ENCODE measurements around the gene HGFAC.
"Not testable (repeated sequence)": the region's sequence is repeated elsewhere in the genome, so short reads cannot be mapped to it uniquely, and the experiment has no call there.

The HGFAC gene

DNA sequence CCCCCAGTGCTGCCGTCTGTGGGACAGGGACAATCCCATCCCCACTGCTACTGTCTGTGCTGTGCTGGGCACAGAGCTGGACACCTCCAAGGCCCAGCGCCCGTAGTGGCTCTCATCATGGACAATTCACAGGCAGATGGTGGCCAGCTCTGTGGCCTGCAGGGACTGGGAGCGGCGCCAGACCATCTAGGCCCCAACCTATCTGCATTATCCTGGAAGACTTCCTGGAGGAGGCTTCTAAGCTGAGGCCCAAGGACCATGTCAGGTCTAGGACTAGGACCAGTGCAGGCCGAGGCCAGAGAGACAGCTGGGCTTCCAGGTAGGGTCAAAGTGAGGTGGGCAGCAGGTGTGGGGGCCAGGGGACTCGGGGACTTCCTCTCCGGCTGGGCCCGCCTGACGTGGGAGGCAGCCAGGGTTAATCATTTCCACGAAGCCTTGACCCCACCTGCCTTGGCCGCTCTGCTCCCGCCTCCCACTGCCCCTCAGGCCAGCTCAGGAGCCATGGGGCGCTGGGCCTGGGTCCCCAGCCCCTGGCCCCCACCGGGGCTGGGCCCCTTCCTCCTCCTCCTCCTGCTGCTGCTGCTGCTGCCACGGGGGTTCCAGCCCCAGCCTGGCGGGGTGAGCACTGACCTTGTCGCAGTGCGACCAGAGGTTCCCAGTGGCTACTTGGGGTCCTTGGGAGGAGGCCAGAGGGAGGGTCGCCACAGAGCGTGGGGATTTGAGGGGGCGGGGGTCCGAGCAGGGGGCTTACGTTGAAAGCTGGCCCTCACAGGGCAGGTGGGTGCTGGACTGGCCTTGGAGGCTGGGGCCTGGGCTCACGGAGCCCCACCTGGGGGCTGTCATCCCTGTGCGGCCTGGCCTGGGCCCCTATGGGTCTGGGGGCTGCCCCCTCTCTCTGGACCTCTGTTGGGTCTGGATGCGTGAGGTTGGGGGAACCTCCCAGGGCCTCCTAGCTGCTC lies at the start of gene HGFAC:
Gene HGFAC, plus strand, starts transcription at position 468 of the 959 bp plus-strand sequence. Its CDS starts 34 bp downstream, at position 502.
- no peak for DNase-seq

DNA sequence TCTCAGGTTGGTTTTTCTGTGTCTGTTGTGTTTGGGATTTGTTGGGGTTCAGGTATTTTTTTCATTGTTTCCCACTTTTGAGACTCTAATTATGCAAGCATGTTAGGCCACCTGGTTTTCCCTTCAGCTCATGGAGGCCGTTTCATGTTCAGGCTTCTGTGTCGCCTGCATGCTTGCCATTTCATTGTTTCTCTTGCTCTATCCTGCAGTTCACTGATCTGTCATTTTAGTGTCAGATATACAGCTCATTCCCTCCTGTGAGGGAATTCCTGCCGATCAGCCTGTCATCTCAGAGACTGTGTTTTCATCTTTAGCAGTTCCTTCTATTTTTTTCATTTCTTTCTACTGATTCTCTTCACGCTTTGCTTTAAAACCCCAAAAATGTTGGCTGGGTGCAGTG lies 49.4 kb upstream of the HGFAC start:
- no peak for DNase-seq

DNA sequence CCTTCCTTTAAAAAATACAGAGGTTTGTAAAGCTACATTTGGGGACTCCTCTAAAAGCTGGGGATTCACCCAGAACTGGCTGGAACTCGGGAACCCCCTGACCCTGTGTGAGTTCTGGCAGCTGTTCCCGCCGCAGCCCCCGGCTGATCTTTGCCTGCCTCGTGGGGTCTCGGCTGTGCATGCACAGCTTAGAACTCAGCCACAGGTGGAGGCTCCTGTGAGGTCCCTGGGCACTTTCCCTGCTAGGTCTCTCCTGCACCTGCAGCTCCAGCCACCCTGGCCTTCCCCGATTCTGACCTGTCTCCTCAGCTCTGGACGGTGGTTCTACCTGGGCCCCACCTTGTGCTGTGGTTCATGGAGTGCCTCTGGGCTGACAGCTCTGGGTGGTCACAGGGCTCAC lies 48.6 kb upstream of the HGFAC start:
- no peak for DNase-seq

DNA sequence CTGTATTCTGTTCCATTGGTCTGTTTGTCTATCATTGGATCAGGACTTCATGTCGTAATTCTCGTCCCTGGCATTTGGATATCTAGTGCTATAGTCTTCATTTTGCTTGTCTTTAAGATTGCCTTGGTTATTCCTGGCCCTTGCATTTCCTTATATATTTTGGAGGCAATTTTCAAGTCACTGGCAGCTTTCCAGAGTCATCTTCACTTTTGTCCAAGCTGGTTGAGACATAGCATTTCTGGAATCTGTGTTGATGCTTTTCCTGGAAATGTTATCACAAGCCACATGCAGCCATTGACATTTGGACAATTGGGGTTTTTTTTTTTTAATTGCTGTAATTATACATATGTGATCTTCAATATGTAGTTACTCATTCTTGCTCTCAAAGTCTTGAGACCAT lies 45.2 kb upstream of the HGFAC start:
- no peak for DNase-seq

DNA sequence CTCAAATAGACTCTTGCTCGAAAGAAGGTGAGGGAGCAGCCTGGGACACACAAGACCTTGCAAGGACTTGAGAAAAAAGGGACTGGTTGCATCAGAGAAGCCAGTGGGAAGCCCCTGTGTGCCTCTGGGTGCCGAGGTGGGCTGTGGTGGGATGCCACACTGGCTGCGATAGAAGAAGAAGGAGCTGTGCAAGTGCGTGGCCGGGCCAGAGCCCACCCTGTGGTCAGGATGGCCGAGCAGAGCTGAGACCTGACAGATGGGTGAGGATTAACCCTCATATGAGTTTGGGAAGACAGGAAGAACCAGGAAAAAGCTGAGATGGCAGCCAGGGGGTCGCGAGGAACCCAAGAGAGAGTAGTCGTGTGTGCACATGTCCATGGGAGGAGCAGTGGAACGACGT lies 44.6 kb upstream of the HGFAC start:
- no peak for DNase-seq

DNA sequence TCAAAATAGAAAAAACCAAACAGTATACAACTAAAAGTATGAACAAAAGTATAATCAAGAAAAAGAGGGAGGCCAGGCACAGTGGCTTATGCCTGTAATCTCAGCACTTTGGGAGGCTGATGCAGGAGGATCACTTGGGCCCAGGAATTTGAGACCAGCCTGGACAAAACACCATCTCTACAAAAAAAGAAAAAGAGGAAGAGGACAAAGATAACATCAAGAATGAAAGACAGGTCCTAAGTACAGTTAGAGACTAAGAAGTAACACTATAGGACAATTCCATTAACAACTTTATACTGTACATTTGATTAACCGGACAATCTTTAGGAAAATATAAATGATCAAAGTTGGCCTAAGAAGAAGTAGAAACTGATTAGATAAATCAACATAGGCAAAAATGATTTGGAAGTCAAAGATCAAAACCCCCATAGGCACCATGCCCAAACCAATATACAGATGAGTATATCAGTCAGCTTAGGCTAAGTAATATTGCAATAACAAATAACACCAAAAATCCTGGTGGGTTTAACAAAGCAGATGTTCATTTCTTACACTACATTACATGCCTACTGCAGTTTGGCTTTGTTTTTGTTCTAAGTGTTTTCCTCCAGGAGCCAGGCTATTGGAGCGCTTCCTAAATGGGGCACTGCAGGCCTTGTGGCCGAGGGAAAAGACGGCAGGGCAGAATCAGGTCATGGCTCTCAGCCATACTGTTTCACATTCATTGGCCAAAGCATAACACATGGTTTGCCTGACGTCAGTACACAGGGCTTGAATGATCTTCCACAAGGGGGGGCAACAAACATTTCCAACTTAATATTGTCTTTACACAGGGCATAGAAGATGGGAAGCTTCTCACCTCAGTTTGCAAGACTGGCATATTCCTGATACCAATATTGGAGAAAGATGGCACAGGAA lies 42.2 kb upstream of the HGFAC start:
- no peak for DNase-seq

DNA sequence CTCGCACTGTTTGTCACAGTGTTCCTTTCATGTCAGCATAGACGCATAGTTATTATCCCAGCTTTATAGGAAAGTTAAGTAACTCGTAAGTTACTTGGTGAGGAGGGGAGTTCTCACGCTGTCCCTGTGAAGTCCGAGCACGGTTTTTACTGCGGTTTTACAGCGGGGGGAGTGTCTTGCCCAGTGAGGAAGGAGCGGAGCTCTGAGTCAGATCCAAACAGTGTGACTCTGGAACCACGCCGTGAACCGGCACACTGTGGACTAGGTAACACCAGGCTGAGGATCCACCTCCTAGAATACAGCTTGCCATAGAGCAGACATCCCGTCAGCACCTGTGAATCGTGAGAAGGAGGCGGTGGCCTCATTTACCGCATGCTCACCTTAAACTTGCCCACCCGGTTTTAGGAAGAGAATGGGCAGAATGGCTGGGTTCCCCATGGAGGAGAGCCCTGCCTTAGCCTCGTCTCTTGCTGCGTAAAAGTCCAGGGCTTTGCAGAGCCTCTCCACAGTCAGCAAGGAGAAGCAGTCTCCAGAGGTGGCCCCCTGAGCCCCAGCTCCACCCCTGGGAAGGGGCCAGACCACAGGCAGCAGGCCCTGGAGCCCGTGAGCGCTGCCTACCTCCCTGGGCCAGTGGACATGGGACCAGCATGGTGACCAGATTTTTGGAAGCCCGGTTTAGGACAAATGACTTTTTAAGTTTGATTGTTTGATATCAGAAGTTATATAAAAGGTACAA lies 40.2 kb upstream of the HGFAC start:
- no peak for DNase-seq

DNA sequence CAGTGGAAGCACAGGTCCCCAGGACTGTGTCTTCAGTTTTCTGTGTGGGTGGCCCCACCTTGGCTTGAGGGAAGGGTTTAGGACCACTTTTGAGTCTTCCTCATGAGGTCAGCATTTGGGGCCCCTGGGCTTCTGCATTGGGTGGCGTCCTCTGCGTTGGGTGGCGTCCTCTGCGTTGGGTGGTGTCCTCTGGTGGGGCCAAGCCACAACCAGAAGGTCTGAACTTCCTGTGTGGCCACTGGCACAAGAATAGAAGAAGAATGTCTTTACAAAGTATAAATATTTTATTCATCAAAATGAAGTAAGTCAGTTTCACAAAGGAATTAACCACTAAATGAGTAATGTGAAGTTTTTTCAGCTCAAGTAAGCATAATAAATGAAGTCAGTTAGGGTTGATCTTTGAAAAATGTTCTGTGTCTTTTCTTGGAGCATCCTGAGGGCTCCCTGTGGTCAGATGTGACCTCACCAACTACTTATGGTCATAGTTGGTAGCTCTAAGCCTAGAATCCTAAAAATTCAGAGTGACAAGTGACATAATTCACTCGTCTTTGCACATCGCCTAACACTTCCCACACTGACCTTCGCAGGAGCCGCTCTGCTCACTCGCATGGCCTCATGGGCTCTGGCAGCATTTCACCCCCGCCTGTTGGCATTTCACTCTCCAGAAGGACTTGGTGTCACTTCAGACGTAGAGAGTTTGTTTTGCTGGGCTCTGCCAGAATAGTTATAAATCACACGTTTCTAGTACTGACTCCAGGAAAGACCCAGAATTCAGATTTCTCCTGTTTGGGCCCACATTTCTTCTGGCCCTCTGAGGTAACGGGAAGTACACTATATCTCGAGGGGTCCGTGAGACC lies 39.0 kb upstream of the HGFAC start:
- DNase-seq, result no peak

DNA sequence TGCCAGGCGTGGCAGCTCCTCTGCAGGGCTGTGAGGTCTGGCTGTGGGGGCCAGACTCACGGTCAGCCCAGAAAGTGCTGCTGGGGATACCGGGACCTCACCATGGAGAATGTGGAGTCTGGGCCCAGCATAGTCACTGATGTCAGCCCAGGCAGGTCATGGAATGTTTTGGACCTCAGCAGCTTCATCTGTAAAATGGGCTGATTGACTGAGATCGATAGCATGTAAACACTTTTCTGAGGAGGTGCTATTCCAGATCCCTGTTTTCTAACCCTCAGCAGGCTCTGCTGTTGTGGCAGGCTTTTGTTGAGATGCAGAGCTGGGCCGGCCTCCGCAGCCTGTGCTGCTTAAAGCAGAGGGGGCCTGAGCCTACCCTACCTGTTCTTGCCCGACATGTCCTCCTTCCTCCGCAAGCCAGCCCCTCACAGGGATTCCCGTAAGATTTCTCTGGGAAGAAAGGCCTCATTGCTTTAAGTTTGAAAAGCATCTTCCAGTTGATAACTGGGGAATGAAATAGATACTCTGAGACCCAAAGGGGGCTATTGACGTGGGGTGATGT lies 38.3 kb upstream of the HGFAC start:
- no peak for DNase-seq

DNA sequence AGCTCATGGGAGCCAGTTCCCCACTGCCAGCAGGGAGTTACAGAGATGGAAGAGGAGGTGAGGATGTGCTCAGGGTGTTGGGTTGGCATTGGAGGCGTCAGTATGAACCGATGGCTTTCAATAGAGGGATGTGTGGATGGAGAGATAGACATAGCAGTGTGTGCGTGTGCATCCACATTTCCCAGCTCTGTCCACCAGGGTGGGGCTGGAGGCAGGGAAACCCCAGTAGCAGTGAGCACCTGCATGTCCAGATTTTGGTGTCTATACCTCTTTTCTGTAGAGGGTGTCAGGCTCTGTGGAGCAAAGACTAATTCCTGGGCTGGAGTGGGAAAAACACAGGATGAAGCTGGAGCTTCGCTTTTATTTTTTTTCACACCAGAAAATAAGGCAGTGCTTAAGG lies 37.2 kb upstream of the HGFAC start:
- no peak for DNase-seq

DNA sequence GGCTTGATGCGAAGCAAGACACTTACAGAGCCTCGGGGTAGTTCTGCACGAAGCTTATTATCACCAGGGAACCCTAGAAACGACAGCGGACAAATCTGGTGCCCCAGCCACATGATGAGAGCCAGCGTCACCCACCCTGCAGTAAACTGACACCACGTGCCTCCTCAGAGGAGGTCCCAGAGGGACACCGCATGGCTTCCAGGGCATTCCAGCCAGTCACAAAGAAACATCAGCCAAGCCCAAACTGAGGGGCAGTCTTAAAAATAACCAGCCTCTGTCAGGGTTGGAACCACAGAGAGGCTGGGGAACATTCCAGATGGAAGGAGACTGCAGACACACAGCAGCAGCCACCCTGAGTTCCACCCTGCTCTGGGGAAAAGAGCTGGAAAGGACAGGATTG lies 36.6 kb upstream of the HGFAC start:
- DNase-seq, result no peak

DNA sequence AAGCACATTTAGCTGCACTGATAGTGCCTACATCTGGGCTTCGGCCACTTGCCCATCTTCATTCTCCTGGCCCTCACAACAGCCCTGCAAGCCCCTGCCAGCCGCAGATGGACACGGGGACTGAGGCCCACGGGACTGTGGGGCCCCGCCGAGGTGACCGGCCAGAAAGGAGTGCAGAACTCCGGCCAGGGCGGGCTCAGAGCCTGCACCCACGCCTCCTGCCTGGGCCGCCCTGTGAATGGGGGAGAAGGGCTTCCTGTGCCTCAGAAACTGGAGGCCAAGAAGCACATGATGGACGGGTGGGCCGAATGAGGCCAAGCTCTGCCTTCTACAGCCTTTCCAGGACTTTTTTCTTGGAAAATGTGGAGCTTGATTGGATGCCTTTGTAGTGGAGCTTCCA lies 35.7 kb upstream of the HGFAC start:
- DNase-seq, result no peak

DNA sequence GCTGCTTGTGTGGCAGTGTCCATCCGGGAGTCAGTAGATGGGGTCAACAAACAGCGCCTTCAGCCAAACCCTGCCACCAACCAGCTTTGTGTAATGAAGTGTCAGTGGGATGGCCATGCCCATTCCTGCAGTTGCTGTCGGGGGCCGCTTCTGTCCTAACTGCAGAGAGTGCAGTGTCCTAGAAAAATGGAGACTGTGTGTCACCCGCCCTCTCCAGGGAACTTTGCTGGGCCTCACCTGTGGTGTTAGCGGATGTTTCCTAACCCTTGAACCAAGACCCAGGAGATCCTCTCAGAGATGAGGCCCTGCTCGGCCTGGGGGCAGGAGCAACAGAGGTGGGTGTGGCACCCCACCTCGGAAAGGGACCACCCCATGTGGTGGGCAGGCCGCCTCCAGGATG lies 35.3 kb upstream of the HGFAC start:
- DNase-seq, result no peak

DNA sequence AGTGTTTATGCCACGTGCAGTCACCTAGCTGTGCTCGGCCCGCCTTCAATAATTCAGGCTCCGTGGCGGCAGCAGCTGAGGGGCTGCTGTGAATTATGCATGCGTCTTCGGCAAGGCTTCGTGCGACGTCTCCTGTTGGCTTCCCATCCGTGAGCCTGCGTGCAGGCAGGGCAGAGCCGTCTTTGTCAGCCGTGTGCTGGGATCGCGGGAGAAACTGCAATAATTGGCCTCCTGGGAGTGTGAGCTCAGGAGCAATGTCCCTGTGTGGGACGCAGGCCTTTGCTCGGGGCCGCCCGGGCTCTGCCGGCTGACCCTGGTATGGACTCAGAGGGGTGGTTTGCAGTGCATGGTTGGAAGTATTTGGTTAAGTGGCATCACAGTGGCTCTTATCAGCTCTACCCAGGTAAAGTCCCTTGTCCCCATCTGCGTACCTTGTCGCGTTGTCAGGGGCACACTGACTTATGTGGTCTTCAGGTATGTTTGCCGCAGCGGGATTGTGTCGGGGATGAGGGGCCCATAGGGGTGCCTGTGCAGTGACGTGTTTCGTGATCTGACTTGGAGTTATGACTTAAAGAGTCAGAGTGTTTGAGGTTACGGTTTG lies 34.5 kb upstream of the HGFAC start:
- no peak for DNase-seq

DNA sequence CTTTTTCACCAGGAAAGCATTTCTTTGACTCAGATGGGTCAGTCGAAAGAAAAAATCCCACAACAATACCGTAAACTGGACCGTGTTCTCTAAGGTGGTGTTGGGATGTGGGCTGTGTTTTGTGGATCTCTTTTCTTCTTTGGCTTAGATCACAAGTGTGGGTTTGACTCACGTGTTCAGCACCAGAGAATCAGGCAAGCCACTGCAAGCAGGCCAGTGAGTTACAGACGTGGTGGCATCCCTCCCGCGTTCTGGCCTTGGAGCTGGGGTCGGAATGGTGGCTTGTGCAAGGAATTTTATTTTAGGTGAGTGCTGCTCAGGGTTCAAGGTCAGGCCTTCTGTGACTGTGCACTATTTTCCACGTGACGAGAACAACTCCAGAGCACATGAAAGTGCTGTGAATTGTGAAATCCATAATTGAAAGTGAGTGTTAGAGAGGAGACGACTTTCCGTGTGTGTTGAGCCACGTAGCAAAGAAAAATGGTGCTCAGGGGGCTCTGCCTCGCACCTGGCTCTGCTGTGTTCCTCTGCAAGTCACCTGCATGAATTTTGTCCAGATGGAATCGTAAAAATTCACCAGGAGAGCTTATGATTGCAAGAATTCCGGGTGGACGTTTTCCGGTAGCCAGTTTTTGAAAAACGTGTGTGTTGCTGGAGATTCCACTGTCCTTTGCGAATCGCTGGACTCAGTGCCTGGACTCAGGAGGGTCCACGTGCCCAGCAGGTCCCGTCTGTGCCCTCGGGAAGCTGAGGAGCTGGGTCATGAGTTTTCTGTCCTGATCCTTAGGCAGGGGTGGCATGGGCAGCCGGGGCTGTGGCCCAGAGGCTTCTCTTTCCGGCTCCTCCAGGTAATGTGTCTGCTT lies 33.6 kb upstream of the HGFAC start:
- no peak for DNase-seq

DNA sequence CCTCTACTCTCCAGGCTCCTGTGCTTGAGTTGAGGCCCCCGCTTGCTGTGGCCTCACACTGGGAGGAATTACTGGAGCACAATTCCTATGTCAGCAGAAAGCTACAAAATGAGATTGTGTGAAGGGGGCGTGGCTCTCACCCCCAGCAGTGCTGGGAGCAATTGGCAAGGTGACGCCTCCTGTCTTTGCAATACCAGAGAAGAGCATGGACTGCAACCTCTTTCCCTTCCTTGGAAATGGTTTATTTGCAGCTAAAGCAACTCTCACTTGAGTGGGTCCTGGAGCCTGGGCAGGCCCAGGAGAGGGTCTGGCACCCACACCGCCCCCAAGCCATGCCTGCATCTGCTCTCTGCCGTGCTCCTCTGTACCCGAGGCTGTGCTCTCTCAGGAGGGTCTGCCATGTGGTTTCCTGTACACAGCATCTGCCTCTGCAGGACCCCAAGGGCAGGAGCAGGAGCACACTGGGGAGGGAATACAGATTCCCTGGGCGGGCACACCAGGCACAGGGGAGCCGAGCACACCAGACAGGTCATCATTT lies 32.9 kb upstream of the HGFAC start:
- DNase-seq, result no peak

DNA sequence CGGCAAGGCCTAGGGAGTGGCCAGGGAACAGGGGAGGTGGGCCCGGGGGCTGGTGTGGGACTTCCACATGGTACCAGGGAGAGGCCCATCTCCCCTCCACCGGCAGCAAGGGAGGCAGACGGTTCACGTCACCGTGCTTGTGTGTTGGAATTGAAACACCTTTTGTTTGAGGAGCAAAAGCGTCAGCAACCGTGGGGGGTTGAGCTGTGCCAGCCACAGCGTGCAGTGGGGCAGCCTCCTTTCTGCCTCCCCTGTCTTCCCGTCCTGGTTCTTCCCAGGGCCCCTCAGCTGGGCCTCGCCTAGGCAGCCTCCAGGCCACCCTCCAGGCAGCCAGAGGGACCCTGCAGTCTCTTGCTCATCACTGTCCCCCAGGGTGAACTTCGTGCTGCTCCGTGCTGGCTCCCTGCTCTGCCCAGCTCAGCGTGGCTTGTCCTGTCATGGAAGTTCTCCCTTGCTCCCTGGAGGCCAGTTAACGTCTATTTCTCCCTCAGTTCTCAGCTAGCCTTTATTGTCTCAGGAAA lies 32.1 kb upstream of the HGFAC start:
- no peak for DNase-seq

DNA sequence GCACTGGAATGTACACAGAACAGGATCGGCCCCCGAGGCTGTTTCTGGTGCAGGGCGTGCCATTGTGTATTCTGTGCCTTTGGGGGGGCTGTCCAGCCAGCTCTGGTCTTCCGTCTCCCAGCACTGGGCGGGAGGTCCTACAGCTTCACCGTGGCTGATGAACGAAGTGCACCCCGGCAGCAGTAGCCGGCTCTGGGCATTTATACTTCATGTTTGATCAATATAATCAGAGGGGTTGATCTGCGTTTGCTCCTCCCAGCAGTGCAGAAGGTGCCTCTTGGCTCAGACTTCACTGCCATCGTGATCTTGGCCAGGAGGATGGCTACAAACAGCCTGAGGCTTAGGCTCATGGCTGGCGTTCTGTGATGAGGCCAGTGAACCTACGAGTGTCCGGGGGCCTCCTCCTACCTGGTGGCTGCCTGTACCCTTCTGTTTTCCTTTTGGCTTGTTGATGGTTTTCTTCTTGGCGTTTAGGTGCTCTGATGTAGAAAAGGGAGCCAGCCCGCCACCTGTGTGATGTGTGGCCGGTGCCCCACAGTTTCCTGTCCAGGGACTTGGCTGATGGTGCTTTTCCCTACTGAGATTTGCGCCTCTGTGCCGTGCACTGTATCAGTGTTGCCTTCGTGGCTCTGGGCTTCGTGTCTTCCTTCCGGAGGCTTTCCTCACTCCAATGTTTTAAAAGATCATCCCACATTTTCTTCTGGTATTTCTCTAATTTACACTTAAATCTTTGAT lies 31.2 kb upstream of the HGFAC start:
- DNase-seq, result no peak

DNA sequence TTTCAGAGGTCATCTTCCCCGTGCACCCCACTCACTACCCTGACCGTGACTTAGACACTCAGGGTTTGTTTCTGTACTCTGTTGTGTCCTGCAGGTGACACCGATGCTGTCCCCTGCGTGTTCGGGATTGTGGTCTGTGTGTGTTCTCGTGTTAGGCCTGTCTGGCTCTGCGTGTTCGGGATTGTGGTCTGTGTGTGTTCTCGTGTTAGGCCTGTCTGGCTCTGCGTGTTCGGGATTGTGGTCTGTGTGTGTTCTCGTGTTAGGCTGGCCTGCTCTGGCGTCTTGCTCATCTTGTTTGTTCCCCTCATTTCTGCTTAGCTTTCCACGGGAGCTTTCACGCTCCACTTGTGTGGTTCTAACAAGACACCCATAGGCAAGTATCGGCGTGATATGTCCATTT lies 30.6 kb upstream of the HGFAC start:
- DNase-seq, result not testable (repeated sequence)
